Breast epithelium (tissue), 4 donors: ENCODE data around the gene WDFY2. TPM values are rescaled to one million over a fixed set of nuclear protein-coding genes. Genes with fewer than 3 reads are reported as not detected.

Source experiments
- DNase-seq, 2 donors: peaks; one replicate each; pipeline ENCODE4 v3.0.0-alpha.2; 2019; ENCODE audit warnings: low spot score in 2 of 2
- H3K27ac ChIP-seq, 2 donors: fragments of 200-600 bp; sonication (generic) in 1 of 2; one replicate each; pipeline ENCODE4 v1.5.1; 2016 to 2019; ENCODE audit warnings: mild to moderate bottlenecking in 1 of 2
- H3K27me3 ChIP-seq, 2 donors: fragments of 200-600 bp; sonication (generic) in 1 of 2; one replicate each; pipeline versions ENCODE4 v1.5.1 to v1.6.0; 2017 to 2019; ENCODE audit warnings: control low read depth in 1 of 2, mild to moderate bottlenecking in 1 of 2
- H3K36me3 ChIP-seq: fragments of 200-600 bp; one replicate; pipeline ENCODE4 v1.5.1; 2019
- H3K4me1 ChIP-seq, 2 donors: fragments of 200-600 bp; sonication (generic); one replicate each; pipeline ENCODE4 v1.5.1; 2016 to 2019; ENCODE audit warnings: control low read depth in 1 of 2
- H3K4me3 ChIP-seq, 3 donors: fragments of 200-600 bp; sonication (generic); 1 replicate in 2 of 3; 2 replicates in 1 of 3; pipeline ENCODE4 v1.5.1; 2016 to 2019; ENCODE audit warnings: mild to moderate bottlenecking in 3 of 3, moderate library complexity in 2 of 3
- H3K9me3 ChIP-seq, 2 donors: fragments of 200-600 bp; sonication (generic) in 1 of 2; one replicate each; pipeline ENCODE4 v1.5.1; 2016 to 2019; ENCODE audit warnings: control low read depth in 1 of 2
- POLR2A ChIP-seq: fragments of 450-650 bp; IDR thresholded peaks from one replicate; pipeline ENCODE4 v1.6.1; 2016; ENCODE audit warnings: antibody characterized with exemption, mild to moderate bottlenecking, moderate library complexity
- POLR2AphosphoS5 ChIP-seq, 3 donors: sonication (generic); formaldehyde crosslinking; IDR thresholded peaks; one replicate each; pipeline ENCODE4 v1.6.1; 2017; ENCODE audit warnings: antibody characterized with exemption in 3 of 3
- intact Hi-C: fragments of 100-400 bp; cut with DNase I; formaldehyde crosslinking; loops from one replicate; pipeline ENCODE4 v1.15.1; 2023; ENCODE audit warnings: low total_unique reads
- total RNA-seq, 3 donors: library from RNA; depleted of rRNA; stranded (reverse); fragments of >200 nt; gene quantifications; one replicate each; pipeline ENCODE4 v1.1.0, GENCODE V29; 2016
- TF ChIP-seq, protein P1 (sequence below), 3 donors: fragments of 450-650 bp; IDR thresholded peaks; one replicate each; pipeline ENCODE4 v1.5.1; 2016 to 2017; ENCODE audit warnings: antibody characterized with exemption in 3 of 3, mild to moderate bottlenecking in 3 of 3, moderate library complexity in 3 of 3

The WDFY2 gene
- total RNA-seq, 3 donors from 2014 or later = 21.0 to 27.7 (median 21.4) TPM

DNA sequence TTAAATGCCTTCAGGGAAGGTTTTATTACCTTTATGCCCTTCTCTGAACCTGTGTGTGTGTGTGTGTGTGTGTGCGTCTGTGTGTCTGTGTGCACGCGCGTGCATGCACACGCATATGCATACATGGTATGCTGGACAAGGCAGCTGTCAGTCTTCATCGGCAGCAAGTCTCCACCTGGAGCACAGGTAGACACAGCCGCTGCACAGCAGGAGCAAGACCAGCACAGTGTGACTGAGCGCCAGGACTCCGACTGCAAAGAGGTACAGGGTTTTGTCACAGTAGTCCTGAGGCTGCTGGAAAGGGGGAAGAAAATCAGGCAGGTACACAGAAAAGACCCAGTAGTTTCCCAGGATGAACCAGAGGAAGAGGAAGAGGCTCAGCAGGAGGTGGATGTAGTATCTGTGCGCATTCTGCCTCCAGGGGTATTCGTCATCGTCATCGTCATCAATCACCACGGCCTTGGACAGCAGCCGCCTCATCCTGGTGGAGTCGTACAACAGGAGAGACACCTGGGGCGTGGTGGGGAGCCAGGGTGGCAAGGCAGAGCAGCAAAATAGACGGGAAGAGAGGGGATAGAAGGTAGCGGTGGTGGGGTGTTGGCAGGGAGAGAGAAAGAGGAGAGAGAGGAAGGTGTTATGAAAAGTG lies 232.5 kb downstream of the WDFY2 start:
- Histone ChIP-seq H3K36me3 (no peaks in the 10 kb centered on the region), H3K9me3 (no peaks in the 10 kb centered on the region), H3K4me1 (peaks cover 4 to 5% of the 10 kb centered on the region in 2 donors), H3K27ac (no peak overlapping the region), H3K27me3 (no peaks in the 10 kb centered on the region), H3K4me3 (no peak overlapping the region)
- TF ChIP-seq POLR2A (no peak), POLR2AphosphoS5 (IDR thresholded peaks at IDR 0.05) (no peak)
- TF ChIP-seq, protein P1, sequence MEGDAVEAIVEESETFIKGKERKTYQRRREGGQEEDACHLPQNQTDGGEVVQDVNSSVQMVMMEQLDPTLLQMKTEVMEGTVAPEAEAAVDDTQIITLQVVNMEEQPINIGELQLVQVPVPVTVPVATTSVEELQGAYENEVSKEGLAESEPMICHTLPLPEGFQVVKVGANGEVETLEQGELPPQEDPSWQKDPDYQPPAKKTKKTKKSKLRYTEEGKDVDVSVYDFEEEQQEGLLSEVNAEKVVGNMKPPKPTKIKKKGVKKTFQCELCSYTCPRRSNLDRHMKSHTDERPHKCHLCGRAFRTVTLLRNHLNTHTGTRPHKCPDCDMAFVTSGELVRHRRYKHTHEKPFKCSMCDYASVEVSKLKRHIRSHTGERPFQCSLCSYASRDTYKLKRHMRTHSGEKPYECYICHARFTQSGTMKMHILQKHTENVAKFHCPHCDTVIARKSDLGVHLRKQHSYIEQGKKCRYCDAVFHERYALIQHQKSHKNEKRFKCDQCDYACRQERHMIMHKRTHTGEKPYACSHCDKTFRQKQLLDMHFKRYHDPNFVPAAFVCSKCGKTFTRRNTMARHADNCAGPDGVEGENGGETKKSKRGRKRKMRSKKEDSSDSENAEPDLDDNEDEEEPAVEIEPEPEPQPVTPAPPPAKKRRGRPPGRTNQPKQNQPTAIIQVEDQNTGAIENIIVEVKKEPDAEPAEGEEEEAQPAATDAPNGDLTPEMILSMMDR (IDR thresholded peaks at IDR 0.05) = no peak
- DNase-seq = no peak
- intact Hi-C loops = no loop called here

Other genes with a start within 250 kb of the WDFY2 start
- under 1 TPM in 2 of 3 donors, not detected in 1; 0.16 to 0.73 TPM for gene SERPINE3, start 244.8 kb upstream of the WDFY2 start, total RNA-seq
- gene INTS6, start 131.4 kb upstream of the WDFY2 start, total RNA-seq = 10 to 100 TPM; 31.2 to 76.7 (median 50.5) TPM
- 10 to 100 TPM; 16.2 to 35.7 (median 16.4) TPM for gene DHRS12, start 219.7 kb downstream of the WDFY2 start, total RNA-seq